HG02610 (cell line): ENCODE measurements around the gene LRRC47.

Experiments used
- ATAC-seq: cut with Tn5 transposase; IDR thresholded peaks from one replicate; pipeline ENCODE4 v1.9.1; 2021; ENCODE audit warnings: mild to moderate bottlenecking, moderate library complexity; ENCODE audit not compliant: unreplicated experiment

The LRRC47 gene

GRCh38 chr1:3787349-3787715, 9.0 kb downstream of the LRRC47 start:
- peak; percentile 57 for ATAC-seq

- no peak for ATAC-seq
Measured at GRCh38 chr1:3786468-3787348, 9.6 kb downstream of the LRRC47 start.

GRCh38 chr1:3785456-3786157, 10.7 kb downstream of the LRRC47 start:
- no peak for ATAC-seq

GRCh38 chr1:3785045-3785444, 11.3 kb downstream of the LRRC47 start:
- ATAC-seq = no peak

GRCh38 chr1:3783651-3784474, 12.4 kb downstream of the LRRC47 start:
- ATAC-seq = no peak

- no peak for ATAC-seq
Measured at GRCh38 chr1:3780901-3781300, 15.4 kb downstream of the LRRC47 start.

- no peak for ATAC-seq
Measured at GRCh38 chr1:3779912-3780416, 16.3 kb downstream of the LRRC47 start.

- ATAC-seq = no peak
Measured at GRCh38 chr1:3779265-3779911, 16.9 kb downstream of the LRRC47 start.

- no peak for ATAC-seq
Measured at GRCh38 chr1:3778590-3779264, 17.6 kb downstream of the LRRC47 start.

GRCh38 chr1:3777647-3778589, 18.4 kb downstream of the LRRC47 start:
- no peak for ATAC-seq

GRCh38 chr1:3777078-3777547, 19.2 kb downstream of the LRRC47 start:
- ATAC-seq = no peak

- ATAC-seq = no peak
Measured at GRCh38 chr1:3776231-3776961, 19.9 kb downstream of the LRRC47 start.

GRCh38 chr1:3775490-3776230, 20.6 kb downstream of the LRRC47 start:
- no peak for ATAC-seq

GRCh38 chr1:3774946-3775489, 21.3 kb downstream of the LRRC47 start:
- no peak for ATAC-seq

- no peak for ATAC-seq
Measured at GRCh38 chr1:3774276-3774945, 21.9 kb downstream of the LRRC47 start.

- ATAC-seq = no peak
Measured at GRCh38 chr1:3773572-3774275, 22.6 kb downstream of the LRRC47 start.
